ENCODE measurements around the gene STK24.

DNA sequence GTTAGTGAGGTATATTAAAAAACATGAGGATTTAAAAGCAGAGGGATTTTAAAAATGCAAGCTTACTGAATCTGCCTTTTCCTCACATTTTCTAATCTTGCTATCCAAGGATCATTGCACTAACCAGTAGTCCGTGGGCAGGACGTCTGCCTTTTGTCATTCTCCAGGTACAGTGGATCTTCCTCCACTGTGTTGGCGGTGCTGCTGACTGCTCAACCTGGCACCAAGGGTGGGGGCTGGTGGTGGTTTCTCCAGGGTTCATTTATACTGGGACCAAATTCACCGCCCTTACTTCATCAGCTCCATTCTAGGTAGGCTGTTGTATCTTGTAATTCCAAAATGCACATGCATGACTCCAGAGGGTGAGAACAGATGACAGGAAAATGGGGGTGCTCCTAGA lies 169.3 kb downstream of the STK24 start:
- TF ChIP-seq, protein P1, sequence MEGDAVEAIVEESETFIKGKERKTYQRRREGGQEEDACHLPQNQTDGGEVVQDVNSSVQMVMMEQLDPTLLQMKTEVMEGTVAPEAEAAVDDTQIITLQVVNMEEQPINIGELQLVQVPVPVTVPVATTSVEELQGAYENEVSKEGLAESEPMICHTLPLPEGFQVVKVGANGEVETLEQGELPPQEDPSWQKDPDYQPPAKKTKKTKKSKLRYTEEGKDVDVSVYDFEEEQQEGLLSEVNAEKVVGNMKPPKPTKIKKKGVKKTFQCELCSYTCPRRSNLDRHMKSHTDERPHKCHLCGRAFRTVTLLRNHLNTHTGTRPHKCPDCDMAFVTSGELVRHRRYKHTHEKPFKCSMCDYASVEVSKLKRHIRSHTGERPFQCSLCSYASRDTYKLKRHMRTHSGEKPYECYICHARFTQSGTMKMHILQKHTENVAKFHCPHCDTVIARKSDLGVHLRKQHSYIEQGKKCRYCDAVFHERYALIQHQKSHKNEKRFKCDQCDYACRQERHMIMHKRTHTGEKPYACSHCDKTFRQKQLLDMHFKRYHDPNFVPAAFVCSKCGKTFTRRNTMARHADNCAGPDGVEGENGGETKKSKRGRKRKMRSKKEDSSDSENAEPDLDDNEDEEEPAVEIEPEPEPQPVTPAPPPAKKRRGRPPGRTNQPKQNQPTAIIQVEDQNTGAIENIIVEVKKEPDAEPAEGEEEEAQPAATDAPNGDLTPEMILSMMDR (IDR thresholded peaks at IDR 0.05), result no peak
- no peak for TF ChIP-seq POLR2A (IDR thresholded peaks at IDR 0.05)
